ENCODE data around the gene PRC1. TPM values are rescaled to one million over a fixed set of nuclear protein-coding genes. Genes with fewer than 3 reads are reported as not detected.

The PRC1 gene
- polyA plus RNA-seq, 1 donor from 2014 or later, result 18.2 TPM

DNA sequence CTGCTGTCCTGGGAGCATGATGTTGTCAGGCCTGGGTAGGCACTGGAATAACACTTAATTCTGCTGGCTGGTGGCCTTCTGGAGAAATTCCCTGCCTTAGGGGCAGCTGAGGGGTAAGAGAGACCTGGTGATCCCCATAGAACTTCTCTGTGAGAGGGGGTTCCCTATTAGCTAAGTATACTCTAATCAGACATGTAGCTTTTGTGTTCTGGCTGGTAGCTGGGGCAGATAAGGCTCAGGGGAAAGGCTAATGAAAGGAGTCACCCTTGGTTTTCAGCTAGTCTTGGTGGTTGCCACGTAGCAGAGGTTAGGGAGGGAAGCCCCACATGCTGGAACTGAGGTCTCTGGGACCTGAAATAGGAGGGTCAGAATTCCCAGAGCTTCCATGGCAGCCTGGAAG is 61.0 kb downstream of the PRC1 start:
- no peak overlapping the region for H3K27ac ChIP-seq (ENCODE audit: low read length)
- H3K4me2 ChIP-seq (ENCODE audit: low read length), result no peak overlapping the region
- H3K27me3 ChIP-seq (ENCODE audit: insufficient read depth, low read depth, low read length), result no peaks in the 10 kb centered on the region
- no peak overlapping the region for H3K9ac ChIP-seq (ENCODE audit: low read length)
- H3K36me3 ChIP-seq (ENCODE audit: insufficient read depth, low read length), result no peaks in the 10 kb centered on the region
- peaks cover 16% of the 10 kb centered on the region for H3K79me2 ChIP-seq (replicated peaks; ENCODE audit: insufficient read depth, low read length)
- no peak overlapping the region for H2AFZ ChIP-seq (ENCODE audit: low read depth, low read length)
- no peaks in the 10 kb centered on the region for H4K20me1 ChIP-seq (ENCODE audit: insufficient read depth)
- H3F3A ChIP-seq (ENCODE audit: insufficient read depth, low read length, poor library complexity, severe bottlenecking), result no peaks in the 10 kb centered on the region
- no peaks in the 10 kb centered on the region for H3K9me2 ChIP-seq (ENCODE audit: insufficient read depth, low read length)
- no peak overlapping the region for H3K4me3 ChIP-seq (ENCODE audit: low read length)
- TF ChIP-seq POLR2AphosphoS5 (IDR thresholded peaks at IDR 0.05) (no peak), EZH2 (IDR thresholded peaks at IDR 0.05; ENCODE audit: borderline replicate concordance, insufficient read depth, low read length, poor library complexity, severe bottlenecking) (no peak), TAF1 (IDR thresholded peaks at IDR 0.05; ENCODE audit: low read depth) (no peak), REST (IDR thresholded peaks at IDR 0.05; ENCODE audit: borderline replicate concordance) (no peak), SMC3 (conservative IDR thresholded peaks at IDR 0.05; ENCODE audit: poor library complexity) (no peak), EP300 (conservative IDR thresholded peaks at IDR 0.05; ENCODE audit: poor library complexity, severe bottlenecking) (no peak), MXI1 (conservative IDR thresholded peaks at IDR 0.05; ENCODE audit: poor library complexity, severe bottlenecking) (no peak), RAD21 (conservative IDR thresholded peaks at IDR 0.05) (no peak)
- TF ChIP-seq, protein P1, sequence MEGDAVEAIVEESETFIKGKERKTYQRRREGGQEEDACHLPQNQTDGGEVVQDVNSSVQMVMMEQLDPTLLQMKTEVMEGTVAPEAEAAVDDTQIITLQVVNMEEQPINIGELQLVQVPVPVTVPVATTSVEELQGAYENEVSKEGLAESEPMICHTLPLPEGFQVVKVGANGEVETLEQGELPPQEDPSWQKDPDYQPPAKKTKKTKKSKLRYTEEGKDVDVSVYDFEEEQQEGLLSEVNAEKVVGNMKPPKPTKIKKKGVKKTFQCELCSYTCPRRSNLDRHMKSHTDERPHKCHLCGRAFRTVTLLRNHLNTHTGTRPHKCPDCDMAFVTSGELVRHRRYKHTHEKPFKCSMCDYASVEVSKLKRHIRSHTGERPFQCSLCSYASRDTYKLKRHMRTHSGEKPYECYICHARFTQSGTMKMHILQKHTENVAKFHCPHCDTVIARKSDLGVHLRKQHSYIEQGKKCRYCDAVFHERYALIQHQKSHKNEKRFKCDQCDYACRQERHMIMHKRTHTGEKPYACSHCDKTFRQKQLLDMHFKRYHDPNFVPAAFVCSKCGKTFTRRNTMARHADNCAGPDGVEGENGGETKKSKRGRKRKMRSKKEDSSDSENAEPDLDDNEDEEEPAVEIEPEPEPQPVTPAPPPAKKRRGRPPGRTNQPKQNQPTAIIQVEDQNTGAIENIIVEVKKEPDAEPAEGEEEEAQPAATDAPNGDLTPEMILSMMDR (IDR thresholded peaks at IDR 0.05; ENCODE audit: poor library complexity, severe bottlenecking), result no peak
- H3K9me3 ChIP-seq (ENCODE audit: low read length), result no peaks in the 10 kb centered on the region

- H2AFZ ChIP-seq (ENCODE audit: low read depth, low read length), result peak overlapping the region; percentile 66
- no peaks in the 10 kb centered on the region for H4K20me1 ChIP-seq (ENCODE audit: insufficient read depth)
- H3K4me3 ChIP-seq (ENCODE audit: low read length), result peak overlapping the region; percentile 94
- no peak overlapping the region for H3K27ac ChIP-seq (ENCODE audit: low read length)
- no peak overlapping the region for H3K4me2 ChIP-seq (ENCODE audit: low read length)
- no peaks in the 10 kb centered on the region for H3K36me3 ChIP-seq (ENCODE audit: insufficient read depth, low read length)
- no peaks in the 10 kb centered on the region for H3K9me3 ChIP-seq (ENCODE audit: low read length)
- H3K9ac ChIP-seq (ENCODE audit: low read length), result peak overlapping the region; percentile 74
- TF ChIP-seq EP300 (conservative IDR thresholded peaks at IDR 0.05; ENCODE audit: poor library complexity, severe bottlenecking), result no peak
- TF ChIP-seq, protein P1 (IDR thresholded peaks at IDR 0.05; ENCODE audit: poor library complexity, severe bottlenecking), result no peak
- TF ChIP-seq SMC3 (conservative IDR thresholded peaks at IDR 0.05; ENCODE audit: poor library complexity), result no peak
- TF ChIP-seq RAD21 (conservative IDR thresholded peaks at IDR 0.05), result no peak
- H3K27me3 ChIP-seq (ENCODE audit: insufficient read depth, low read depth, low read length), result no peaks in the 10 kb centered on the region
- peaks cover 16% of the 10 kb centered on the region for H3K79me2 ChIP-seq (replicated peaks; ENCODE audit: insufficient read depth, low read length)
- H3K9me2 ChIP-seq (ENCODE audit: insufficient read depth, low read length), result no peaks in the 10 kb centered on the region
- no peaks in the 10 kb centered on the region for H3F3A ChIP-seq (ENCODE audit: insufficient read depth, low read length, poor library complexity, severe bottlenecking)
These were observed 61.7 kb downstream of the PRC1 start for GRCh38 chr15:90932660-90932991.

All from neural cell (in vitro differentiated cells).